GM03348 (cell line): Measurements from ENCODE around the gene KMT5C.

Experiments
- DNase-seq: peaks from one replicate; pipeline ENCODE4 v3.0.0; 2012; ENCODE audit warnings: low spot score

Gene KMT5C

GRCh38 chr19:55339105-55339888, at the start of gene KMT5C:
Gene KMT5C, plus strand, starts transcription at chr19:55339876. Its CDS starts 2,061 bp downstream, at chr19:55341937.
- DNase-seq = peak; percentile 100

DNA sequence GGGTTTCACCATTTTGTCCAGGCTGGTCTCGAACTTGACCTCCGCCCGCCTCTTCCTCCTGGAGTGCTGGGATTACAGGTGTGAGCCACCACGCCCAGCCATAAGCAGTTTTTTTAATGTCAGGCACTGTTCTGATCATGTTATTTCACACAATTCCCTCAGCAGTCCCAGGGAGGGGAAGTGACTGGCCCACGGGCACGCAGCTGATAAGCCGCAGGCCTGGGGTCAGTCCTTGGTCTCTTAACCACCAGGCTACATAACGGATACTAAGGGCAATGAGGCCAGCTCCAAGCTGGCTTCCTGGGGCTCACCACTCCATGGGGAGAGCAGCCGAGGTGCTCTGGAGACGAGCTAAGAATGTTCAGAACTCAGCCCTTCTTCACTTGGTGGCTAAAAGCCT, 42.4 kb upstream of the KMT5C start:
- DNase-seq = no peak

DNA sequence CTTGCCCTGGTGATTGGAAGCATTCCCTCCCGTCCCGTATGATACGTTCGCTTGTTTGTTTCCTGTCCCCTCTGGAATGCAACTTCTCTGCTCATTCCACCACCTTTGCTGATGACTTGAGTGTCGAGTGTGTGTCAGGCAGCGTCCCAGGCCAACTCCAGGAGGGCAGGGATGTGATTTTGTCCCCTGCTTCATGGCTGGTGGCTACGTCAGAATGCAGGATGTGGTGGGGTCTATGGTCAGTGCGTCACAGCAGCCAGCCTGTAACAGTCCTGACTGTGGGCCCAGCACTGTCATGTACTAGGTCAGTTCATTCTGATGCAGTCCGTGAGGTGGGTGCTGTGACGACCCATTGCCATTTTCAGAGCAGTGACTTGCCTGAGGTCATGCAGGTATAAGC, 39.7 kb upstream of the KMT5C start:
- no peak for DNase-seq

GRCh38 chr19:55300886-55301458, 38.7 kb upstream of the KMT5C start:
- no peak for DNase-seq

- peak; percentile 99 for DNase-seq
Observed at GRCh38 chr19:55301459-55302317, 38.0 kb upstream of the KMT5C start.

GRCh38 chr19:55302318-55302703, 37.4 kb upstream of the KMT5C start:
- DNase-seq = no peak

GRCh38 chr19:55303477-55303876, 36.2 kb upstream of the KMT5C start:
- no peak for DNase-seq

- DNase-seq = no peak
Observed at GRCh38 chr19:55304279-55304978, 35.2 kb upstream of the KMT5C start.

DNA sequence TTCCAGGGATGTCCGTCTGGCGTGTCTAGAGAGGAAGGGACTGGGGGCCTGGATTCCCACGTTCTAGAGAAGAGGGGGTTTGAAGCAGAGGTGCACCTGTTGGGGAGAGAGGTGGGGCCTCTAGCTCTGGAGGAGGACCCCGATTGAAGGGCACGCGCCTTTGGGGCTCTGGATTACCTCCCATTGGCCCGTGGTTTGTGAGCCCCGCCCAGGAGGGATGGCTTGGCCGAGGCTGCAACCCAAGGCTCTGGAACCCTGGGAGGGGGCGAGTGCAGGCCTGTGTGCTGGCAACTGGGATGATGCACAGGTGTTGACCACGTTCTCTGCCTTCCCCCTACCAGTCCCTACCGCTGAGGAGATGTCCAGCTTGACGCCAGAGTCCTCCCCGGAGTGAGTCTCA, 34.7 kb upstream of the KMT5C start:
- no peak for DNase-seq

DNA sequence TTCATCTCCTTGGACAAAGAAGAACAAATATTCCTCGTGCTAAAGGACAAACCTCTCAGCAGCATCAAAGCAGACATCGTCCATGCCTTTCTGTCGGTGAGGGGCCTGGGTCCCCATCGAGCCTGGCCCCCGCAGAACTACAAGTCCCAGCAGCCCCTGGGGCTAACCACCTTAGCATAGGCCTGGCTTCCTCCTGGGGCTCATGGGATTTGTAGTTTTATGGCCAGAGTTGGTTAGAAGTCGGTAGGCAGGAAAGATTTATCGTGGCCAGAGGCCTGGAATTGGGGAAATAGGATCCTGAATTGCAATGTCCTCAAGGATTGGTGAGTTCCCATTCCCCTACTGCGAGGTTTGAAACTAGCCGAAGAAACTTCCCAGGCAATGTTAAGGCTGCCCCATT, 34.2 kb upstream of the KMT5C start:
- peak; percentile 42 for DNase-seq

GRCh38 chr19:55305983-55306562, 33.6 kb upstream of the KMT5C start:
- no peak for DNase-seq

DNA sequence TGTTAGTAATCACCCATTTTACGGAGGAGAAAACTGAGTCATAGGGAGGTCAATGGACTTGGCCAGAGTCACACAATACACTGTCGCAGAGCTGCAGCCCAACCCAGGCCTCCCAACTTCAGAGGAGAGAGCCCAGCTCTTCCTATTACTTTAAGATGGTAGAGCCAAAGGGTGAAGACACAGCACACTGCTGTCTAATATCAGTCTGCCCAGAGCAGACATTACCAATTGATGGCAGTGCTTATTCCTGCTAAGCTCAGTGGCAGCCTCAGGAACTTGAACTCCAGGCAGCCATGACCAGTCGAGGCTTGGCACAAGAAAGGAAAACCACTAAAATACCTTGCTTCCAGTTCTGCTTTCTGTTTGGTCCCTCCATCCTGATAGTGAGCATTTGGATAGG, 33.0 kb upstream of the KMT5C start:
- DNase-seq = no peak

DNA sequence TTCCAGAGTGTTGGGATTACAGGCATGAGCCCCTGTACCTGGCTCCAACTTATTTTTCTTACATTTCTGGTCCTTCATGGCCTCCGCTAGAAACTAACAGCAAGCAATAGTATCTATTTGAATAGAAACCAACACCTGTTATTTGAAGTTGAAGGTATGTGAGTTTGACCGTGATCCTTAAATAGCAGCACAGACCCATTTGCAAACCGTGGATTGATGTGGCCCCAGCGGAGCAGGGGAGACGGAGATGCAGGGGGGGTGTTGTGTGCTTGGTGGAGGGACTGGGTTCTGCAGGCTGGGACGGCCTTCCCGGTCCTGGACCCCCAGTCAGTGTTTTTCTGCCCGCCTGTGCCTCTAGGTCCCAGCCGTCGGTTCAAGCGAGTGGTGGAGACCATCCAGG, 31.4 kb upstream of the KMT5C start:
- DNase-seq = no peak

DNA sequence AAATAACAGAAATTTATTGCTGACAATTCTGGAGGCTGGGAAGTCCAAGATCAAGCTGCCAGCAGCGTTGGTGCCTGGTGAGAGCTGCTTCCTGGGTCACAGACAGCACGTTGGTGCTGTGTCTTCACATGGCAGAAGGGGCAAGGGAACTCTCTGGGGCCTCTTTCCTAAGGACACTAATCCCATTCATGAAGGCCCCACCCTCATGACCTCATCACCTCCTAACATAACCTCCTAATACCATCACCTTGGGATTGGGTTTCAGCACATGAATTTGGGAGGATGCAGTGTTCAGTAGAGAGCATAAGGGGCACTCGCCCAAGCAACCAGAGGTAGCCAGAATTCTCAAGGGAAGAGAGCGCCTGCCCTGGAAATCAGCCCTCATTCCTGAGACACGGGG, 30.2 kb upstream of the KMT5C start:
- no peak for DNase-seq

DNA sequence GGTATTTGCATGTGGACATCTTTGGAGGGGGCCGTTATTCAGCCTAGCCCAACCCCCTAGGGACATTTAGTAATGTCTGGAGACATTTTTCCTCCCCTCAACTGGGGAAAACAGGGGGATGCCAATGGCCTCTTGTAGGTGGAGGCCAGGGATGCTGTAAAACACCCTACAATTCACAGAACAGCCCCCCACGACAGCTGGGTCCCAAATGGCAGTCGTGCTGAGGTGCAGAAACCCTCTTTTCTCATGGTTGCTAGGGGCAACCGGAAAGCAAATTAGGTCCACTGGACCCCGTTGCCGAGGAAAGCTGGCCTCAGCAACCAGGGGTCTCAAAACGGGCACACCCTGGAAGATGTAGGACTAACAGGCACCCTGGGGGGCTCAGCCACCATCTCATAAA, 29.2 kb upstream of the KMT5C start:
- no peak for DNase-seq

DNA sequence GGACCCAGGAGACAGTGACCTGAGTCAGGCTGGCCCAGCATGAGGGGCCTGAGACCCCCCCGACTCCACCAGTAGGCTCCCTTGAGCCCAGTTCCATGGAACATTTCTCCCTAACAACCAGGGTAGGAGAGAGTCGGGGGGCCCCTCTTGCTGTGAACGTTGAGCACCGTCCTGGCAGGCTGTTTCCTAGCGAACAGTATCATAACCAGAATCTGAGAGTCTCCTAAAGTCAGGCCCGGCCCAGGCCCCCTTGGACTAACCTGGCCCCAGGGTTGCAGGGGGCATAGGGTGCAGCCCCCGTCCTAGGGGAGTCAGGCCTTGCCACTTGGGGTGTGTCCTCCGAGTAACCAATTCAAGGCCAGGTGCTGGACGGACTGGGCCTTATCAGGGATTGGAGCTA, 28.3 kb upstream of the KMT5C start:
- DNase-seq = no peak

- DNase-seq = no peak
Observed at GRCh38 chr19:55311797-55312196, 27.9 kb upstream of the KMT5C start.

DNA sequence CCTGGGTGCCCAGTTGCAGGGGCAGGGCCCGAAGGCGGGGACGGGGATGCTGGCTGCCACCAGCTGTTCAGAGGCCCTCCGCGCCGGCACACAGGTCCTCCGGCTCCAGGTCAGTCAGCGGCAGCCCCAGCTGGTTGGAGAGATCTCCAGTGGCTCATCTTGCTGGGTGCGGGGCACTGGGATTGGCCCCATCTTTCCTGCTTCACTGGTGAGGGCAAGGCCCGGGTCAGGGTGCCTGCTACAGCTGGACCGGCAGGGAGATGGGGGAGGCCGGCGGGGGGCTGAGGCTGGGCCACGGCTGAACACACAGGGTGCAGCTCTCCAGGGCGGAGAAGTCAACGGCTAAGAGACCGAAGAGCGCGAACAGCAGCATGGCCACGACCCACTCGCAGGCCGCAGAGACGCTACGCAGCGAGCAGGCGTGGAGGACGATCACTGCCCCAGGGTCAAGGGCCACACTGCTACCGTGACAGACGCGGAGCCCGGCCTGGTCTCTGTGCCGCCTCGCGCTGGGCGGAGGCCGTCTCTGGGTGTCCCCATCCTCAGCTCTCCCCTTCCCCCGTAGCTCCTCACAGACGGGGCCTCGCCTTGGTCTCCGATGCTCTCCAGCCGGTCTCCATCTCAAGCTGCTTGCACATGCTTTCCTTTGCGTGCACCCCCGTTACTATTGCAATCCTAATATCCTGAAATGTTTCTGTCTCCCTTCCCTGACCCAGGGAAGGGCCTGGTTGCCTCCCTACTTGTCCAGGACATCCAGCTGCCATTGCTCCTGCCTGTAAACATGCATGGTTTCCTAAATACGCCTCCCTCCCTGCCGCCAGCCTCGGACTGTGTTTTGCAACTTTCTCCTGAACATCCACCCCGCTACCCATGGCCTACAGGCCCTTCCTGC, 26.8 kb upstream of the KMT5C start:
- no peak for DNase-seq

- no peak for DNase-seq
Observed at GRCh38 chr19:55314396-55314795, 25.3 kb upstream of the KMT5C start.

- no peak for DNase-seq
Observed at GRCh38 chr19:55315956-55316525, 23.6 kb upstream of the KMT5C start.

- DNase-seq = no peak
Observed at GRCh38 chr19:55316646-55317045, 23.0 kb upstream of the KMT5C start.
